HG02642 (cell line): Measurements from ENCODE around the gene FILIP1L.

ENCODE experiments used
- ATAC-seq: cut with Tn5 transposase; IDR thresholded peaks from one replicate; pipeline ENCODE4 v1.9.1; 2021; ENCODE audit warnings: mild to moderate bottlenecking; ENCODE audit not compliant: unreplicated experiment, poor library complexity

FILIP1L gene

DNA sequence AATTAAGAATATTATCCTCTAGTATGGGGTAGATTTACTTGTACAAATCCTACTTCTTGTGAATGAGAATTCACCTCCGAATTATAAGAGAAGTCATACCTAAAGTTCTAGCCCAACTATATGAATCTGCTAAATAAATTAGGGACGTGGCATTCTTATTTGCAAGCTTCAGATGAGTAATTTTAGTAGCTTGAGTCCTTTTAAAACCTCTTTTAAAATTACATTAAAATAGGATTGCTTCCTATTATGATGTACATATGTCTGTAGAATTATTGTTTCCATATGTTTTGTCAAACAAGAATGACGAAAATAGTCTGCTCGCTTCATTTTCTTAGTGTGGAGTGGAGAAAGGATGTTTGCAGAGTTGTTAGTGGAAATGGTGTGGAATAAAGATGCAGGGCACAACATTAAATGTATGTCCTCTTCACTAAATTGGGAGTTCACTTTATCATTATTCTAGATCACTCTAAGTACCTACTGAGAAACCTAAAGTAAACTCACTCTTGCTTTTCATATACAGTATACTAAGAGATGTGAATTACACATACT, 237.2 kb downstream of the FILIP1L start:
- no peak for ATAC-seq

DNA sequence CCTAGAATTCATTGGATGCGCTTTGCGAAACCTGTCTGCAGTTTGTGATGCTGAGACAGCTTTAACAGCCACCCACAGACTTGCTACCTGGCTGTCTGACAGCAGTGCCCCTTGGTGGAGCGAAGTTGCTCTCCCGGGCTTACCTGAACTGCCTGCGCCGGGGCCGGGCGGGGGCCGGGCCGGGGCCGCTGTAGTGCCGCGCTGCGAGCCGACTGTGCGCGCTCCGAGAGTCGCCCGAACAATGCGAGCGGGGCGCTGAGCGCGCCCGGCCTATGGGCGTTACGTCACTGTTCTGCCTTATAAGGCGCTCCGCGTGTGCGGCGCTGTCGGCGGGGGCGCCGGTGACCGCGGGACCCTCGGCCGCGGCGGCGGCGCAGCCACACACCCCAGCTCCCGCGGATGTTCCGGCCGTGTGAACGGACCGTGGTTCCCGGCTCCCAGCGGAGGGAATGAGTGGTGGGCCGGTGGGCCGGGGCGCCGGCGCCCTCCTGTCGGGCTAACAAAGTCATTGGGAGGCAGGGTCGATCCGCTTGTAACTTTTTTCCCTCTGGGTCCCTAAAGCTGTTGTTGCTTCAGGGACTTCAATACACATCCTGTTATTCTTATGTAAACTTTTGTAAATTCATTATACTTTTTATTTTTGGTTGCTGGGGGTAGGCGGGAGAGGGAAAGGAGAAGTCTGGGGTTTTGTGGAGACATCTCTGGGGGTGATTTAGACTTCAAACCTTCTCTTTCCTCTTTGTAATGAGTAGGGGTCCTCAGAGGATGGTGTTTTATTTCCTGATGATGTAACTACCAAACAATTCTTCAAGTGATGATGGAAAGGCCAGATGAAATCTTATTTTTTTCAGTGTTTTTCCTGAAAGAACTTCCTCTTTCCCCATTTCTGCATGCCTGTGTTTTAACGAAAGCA, 238.1 kb downstream of the FILIP1L start:
- ATAC-seq: peak; percentile 92

DNA sequence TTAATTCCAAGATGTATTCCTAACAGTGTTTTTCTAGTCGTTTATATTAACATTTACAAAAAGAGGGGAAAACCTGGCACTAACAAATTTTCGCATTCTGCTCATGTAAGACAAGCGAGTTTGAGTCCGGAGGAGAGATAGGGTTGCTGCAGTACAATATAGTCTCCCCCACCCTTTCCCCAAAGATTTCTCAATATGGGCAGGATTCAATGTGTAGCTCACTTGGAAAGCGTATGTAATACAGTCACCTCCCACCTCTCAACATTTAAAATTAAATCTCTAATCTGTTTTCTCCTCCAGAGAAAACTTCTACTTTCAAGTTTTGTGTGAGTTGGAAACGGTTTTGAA, 238.7 kb downstream of the FILIP1L start:
- ATAC-seq: peak; percentile 19

DNA sequence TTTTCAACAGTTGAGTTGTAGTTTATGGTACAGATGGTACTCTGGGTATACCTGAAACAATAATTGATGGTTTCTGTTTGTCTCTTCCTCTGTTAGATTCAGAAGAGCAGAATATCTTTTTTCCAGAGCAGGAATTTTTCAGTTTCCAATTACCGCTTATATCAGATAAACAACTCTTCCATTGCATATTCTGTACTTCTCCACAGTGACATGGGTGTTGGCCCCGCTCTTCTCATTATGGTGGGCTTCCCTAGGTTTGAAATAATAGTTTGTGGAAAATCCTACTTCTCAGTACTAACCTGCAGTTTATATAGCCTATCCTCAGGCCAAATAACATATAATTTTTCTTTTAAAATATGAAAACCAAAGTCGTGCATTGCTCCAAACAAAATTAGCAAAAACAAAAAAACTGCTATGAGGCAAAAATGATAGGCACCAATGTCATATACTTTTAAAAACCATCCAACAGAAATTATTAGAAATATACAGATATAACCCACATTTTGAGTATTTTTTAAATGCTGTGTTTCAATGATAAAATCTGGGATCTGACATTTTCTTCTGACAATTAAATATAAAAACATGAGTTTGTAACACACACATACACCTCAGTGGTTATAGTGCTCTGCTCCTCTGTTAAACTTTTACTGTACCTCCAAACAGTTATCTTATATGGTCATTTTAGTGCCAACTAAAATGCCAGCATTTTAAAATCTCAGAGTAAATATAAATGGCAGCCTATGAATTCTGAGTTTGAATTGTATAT, 239.9 kb downstream of the FILIP1L start:
- ATAC-seq: no peak

DNA sequence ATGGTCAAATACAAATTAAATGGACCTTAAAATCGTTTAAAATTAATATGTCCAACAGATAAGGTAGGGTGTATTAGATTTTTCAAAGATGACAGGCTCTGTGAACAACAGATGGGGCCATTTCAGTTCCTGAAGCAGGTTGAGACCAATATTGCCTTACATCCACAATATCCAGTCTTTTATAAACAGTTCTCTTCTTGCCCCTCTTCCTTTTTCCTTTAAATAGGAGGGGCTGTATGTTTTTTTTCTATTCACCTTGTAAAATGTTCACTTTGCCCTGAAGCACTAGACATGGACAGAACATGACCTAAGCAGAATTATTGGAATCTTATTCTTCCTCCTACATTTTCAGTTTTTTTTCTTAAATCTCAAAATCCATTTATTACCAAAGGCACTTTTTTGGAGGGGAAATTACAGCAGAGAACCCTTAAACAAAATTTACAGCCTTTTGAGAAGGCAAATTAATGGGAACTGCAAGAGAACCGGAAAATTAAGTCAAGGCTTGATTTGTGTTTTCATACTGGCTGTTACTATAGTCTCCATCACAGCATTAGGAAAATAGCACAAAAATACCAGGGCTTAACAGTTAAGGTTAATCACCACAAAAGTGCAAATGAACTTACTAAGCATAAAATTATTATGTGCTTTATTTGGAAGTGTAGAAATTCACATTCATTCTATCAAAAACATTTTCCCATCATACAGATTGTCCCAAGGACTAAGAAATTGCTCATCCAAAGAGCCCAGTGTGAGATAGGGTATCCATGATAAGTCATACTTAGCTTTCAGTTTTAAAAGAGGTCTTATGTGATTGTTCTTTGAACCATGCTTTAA, 240.8 kb downstream of the FILIP1L start:
- no peak for ATAC-seq

DNA sequence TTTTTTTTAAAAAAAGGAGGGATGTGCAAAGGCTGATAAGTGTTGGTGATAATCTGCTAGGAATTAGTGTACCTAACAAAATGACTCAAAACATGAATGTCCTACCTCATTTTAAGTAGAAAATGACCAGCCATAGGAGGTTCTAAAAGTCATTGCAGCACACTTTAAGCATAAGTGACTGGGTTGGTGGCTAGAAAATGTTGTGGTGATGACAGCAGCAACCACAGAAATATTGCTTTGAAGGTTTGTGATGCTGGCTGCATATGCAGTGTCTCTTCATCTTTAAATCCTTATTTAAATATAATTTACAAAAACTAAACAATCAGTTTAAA, 241.4 kb downstream of the FILIP1L start:
- peak; percentile 43 for ATAC-seq

DNA sequence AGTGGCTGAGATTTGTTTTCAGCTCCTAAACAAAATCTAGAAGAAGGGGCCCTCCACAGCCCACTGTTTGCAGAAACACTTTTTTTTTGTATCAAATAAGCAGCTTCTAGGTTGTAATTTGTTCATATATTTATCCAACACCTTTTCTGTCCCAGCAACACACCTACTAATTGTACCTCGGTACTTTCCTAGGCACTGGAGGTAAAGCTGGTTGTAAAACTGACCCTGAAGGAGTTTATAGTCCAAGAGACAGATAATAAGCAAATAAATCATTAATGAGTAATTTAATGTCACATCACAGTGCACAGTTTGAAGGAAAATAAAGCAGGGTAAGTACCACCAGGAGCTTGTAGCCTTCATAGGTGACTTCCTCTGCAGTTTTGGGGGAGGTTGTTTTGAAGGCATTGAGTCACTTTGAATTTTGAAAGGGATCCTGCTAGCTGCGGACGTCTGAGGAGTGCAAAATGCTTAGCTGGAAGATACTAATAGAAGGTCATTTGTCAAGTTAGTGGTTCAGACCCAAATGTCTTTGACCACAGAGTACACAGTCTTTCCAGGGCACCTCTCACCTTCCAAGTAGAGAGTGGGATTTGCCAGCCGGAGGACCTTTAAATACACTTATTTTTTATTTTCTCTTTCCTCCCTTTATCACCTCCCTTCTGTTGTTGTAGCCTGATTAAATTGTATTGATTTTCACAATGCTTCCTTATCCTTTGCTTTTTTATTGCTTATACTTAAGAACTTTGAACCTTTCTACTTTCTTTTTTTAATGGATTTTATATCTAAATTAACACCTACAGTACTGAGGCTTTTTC, 242.9 kb downstream of the FILIP1L start:
- ATAC-seq: no peak

DNA sequence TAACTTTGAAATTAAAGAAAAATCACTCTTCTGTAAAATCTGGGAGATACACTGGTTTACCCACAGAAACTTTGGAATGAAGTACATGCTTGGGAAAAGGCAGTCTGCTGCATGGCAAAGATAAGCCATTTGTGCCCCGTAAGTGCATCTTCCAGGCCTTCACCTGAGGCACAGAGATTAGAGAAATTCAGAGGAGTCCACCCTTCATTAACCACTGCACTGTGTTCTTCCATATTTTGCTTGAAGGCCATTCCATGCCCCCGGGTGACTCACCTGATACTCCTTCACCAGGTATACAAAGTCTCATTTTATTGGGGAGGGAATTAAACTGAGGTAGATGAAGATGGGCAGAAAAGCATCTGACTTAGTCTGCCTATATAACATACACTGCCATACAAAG, 243.6 kb downstream of the FILIP1L start:
- ATAC-seq: no peak

DNA sequence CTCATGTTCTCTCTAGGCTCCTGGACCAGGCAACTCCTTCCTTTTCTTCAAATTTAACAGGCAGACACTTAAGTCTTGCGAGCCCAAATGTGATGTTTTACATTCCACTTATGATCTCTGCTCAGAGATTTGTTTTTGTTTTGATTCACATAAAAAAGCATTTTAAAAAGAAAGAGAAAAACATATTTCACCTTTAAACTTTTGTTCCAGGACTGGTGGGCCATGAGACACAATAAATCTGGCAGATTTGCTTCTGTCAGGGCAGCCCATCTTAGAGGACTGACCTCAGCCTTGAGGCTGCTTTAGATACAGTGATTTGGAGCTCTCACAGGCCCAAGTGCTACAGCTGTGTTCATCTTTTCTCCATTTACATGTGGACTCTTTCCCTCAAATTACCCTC, 244.7 kb downstream of the FILIP1L start:
- no peak for ATAC-seq

DNA sequence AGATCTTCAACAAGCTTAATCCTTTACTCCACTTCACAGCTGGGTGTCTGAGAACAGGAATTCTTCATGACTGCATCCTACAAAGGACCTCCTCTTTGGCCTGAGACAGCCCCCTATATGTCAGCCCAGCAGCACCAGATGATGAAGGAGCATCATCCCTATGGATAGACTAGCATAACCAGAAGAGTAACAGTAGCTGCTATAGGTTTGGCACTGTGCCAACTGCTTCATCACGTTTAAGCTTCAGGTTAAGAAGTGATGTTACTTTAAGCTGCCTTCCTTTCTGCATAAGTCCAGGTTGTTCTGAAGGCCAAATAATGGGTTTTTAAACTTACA, 246.0 kb downstream of the FILIP1L start:
- no peak for ATAC-seq

DNA sequence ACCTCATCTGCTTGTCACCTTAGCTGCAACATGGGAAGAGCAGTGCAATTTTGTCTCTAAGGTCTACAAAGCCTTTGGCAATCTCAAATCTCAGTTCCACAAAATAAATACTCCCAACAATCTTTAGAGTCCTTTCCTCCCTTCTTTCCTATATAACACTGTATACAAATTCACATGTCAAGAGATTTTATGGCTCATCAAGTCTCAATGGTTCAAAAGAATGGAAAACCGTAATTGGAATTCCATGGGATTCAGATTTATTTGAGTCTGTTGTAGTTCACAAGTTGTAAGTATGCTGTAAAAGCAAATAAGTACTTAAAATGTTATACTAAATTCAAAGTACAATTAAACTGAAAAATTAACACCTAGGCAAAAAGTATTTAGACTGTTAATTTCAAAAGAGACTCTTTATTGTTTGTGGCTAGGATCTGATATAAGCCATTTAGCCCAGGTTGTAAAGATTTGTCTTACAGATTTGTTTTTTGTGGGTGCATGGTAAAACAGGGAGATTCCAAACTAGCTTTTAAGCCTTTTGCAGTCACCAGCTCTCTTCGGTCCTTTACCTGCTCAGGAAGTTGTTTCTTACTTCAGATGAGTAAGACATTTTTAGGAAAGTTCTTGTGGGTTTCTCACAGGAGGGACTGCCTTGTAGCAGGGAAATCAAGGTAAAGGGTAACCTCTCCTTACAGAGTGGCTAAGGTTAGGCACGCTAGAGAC, 246.5 kb downstream of the FILIP1L start:
- ATAC-seq: peak; percentile 38

DNA sequence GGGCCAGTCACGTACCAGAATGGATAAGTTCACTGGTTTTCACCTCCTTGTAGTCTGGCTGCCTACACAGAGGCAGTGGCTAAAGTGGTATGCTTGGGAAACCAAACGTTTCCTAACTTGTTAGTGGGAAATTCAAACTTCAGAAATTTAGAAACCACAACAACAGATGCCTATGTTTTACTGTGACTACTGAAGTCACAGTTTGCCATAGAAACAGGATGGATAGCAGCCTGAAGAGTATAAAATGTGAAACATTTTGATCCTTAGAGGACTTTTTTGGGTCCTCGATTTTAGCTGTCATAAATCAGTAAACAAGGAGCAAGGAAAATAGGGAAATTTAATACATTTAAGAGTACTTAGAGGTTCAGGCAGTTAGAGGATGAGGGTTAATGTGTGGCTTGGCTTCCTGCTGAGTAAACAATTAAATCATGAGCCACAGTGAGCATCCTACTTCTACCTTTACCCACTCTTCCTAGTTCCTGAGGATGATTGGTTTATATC, 248.0 kb downstream of the FILIP1L start:
- ATAC-seq: no peak

DNA sequence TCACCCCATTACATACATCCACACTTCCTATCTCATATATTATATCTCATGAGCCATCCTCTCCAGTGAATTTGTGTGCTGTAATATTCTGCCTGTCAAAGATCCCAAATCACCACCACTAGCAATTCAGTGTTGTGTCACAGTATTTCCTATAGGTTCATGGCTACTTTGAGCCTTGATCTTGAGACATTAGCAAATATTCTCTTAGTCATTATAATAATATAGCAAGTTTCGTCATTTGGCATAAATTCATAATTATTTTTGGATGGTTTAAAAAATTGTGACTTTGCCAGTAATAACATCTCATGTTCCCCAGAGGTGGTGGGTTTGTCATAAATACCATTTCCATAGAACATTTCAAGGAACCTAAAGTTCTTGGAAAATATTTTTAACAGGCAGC, 249.0 kb downstream of the FILIP1L start:
- ATAC-seq: no peak

DNA sequence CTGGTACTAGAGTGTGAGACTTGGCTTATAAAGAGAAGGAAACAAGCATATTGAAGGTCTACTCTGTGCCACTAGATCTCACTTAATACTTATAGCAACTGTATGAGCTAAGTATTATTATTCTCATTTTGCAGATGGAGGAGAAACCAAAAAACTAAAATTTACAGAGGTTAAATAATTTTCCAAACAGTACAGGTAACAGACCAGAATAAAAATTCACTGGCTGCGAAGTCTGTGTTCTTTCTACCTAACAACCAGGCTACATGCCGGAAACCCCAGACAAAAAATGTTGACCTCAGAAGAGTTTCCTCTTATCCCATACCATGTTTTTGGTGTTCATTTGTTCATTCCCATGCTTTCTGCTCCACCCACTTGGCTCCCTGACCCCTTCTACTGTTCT, 250.0 kb downstream of the FILIP1L start:
- no peak for ATAC-seq

DNA sequence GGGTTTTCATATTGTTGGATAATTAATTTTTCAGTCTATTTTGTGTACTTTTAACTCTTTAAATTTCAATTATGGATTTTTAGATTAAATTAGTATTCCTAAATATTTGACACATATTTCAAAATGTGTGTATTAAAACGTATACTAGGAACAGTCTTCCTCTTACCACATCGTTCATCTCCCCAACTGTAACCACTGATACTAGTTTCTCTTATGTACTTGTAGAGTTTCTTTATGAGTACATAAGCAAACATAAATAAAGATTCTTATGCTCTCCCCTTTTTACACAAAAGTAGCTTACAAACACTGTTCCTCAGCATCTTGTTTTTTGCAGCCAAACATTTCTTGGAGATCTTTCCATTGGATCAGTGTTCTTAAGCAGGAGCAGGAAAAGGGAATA, 250.7 kb downstream of the FILIP1L start:
- peak; percentile 36 for ATAC-seq

DNA sequence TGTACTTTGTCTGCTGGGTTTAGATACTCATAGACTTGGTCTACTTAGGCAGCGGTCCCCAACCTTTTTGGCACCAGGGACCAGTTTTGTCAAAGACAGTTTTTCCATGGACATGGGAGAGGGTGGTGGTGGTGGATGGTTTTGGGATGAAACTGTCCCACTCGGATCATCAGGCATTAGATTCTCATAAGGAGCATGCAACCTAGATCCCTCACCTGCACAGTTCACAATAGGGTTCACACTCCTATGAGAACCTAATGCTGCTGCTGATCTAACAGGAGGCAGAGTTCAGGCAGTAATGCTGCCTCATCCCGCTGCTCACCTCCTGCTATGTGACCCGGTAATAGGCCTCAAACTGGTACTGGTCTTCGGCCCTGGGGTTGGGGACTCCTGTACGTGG, 251.3 kb downstream of the FILIP1L start:
- ATAC-seq: no peak

DNA sequence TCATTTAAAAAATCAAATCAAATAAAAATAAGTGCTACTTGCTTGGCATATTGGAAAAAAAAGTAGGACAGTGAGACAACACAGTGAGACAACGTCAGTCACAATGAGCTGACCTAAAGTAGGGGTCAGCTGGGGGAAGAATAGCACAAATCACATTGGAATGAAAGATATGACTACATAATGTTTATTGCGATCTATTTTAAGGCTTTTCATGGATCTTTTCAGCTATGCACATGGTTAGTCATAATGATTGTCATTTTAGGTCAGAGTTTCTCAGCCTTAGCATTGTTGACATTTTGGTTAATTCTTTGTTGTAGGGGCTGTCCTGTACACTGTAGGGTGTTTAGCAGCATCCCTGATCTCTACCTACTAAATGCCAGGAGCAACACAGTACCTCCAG, 252.1 kb downstream of the FILIP1L start:
- no peak for ATAC-seq

DNA sequence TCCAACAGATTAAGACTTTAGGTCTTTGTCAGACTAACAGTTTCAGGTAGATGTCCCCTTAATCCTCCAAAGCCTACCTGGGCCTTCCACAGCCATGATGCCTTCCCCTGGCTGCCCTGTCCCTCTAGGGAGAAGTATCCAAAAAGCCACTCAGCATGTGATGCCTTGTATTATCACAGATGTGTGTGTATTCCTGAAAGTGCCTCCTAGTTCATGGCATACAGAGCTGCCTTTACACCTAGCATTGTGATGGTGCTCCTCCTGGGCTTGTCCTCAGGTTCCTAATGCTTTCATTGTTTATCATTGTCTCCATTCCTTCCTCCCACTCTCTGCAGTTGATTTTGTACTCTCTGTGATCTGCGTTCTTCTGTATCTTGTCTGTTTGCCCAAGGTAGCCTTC, 253.1 kb downstream of the FILIP1L start:
- ATAC-seq: no peak

DNA sequence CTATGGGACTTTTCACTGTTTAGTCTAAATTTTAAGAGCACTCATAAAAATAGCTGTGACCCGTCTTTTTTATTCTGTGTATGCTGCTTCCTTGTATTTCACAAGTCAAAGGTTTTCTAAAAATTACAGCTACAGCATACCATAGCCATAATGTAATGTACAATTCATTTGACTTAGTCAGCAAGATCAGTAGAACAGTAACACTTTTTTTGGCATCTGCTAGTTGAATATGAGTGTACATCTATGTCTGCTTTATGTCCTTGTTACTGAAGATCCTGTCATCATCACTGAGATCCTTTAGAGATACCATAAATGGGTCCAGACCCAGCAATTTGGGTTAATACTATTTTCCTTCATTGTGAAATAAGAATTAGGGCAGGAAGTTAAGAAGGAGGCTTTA, 254.5 kb downstream of the FILIP1L start:
- ATAC-seq: no peak
